H9 (cell line): ENCODE results near the gene ANKRD39. TPM values are rescaled to one million over a fixed set of nuclear protein-coding genes. Genes with fewer than 3 reads are reported as not detected.

Experiments
- DNase-seq: peaks from one replicate; pipeline ENCODE4 v3.0.0-alpha.2; 2017
- H2AFZ ChIP-seq: one replicate; pipeline ENCODE4 v1.6.1; 2013; ENCODE audit warnings: mild to moderate bottlenecking, low read length, control low read depth, moderate library complexity
- H2AK5ac ChIP-seq: 2 replicates; pipeline ENCODE4 v1.6.1; 2013; ENCODE audit warnings: low read length, control low read depth, mixed read lengths; ENCODE audit not compliant: insufficient read length
- H2BK120ac ChIP-seq: one replicate; pipeline ENCODE4 v1.6.1; 2013; ENCODE audit warnings: low read depth, mild to moderate bottlenecking, low read length, control low read depth, inconsistent platforms; ENCODE audit not compliant: poor library complexity, severe bottlenecking
- H2BK12ac ChIP-seq: 2 replicates; pipeline ENCODE4 v1.6.1; 2013; ENCODE audit warnings: low read length, control low read depth, mixed read lengths, low read depth; ENCODE audit not compliant: insufficient read length
- H2BK15ac ChIP-seq: 2 replicates; pipeline ENCODE4 v1.6.1; 2013; ENCODE audit warnings: low read depth, low read length, control low read depth
- H2BK20ac ChIP-seq: one replicate; pipeline ENCODE4 v1.6.1; 2013; ENCODE audit warnings: low read depth, mild to moderate bottlenecking, low read length, control low read depth, inconsistent platforms; ENCODE audit not compliant: poor library complexity, severe bottlenecking
- H2BK5ac ChIP-seq: 2 replicates; pipeline ENCODE4 v1.6.1; 2013; ENCODE audit warnings: low read length, control low read depth, mixed read lengths; ENCODE audit not compliant: insufficient read length
- H3K14ac ChIP-seq: 2 replicates; pipeline ENCODE4 v1.6.1; 2013; ENCODE audit warnings: low read length, control low read depth; ENCODE audit not compliant: insufficient read depth
- H3K18ac ChIP-seq: 2 replicates; pipeline ENCODE4 v1.6.1; 2013; ENCODE audit warnings: low read depth, mild to moderate bottlenecking, mixed read lengths, low read length, control low read depth; ENCODE audit not compliant: insufficient read length
- H3K23ac ChIP-seq: 2 replicates; pipeline ENCODE4 v1.6.1; 2013; ENCODE audit warnings: low read length, control low read depth, mixed read lengths, low read depth; ENCODE audit not compliant: insufficient read length
- H3K23me2 ChIP-seq: 2 replicates; pipeline ENCODE4 v1.6.1; 2013; ENCODE audit warnings: low read depth, mild to moderate bottlenecking, mixed read lengths, low read length, control low read depth; ENCODE audit not compliant: insufficient read length, poor library complexity, severe bottlenecking
- H3K27ac ChIP-seq: 2 replicates; pipeline ENCODE4 v1.5.1; 2013; ENCODE audit warnings: low read length, control low read depth, mixed read lengths, low read depth; ENCODE audit not compliant: insufficient read length
- H3K27me3 ChIP-seq: 2 replicates; pipeline ENCODE4 v1.6.1; 2013; ENCODE audit warnings: low read length, control low read depth, inconsistent platforms; ENCODE audit not compliant: insufficient read depth
- H3K4ac ChIP-seq: 2 replicates; pipeline ENCODE4 v1.6.1; 2013; ENCODE audit warnings: low read depth, mild to moderate bottlenecking, control low read depth, inconsistent platforms, low read length, moderate library complexity
- H3K4me1 ChIP-seq: 2 replicates; pipeline ENCODE4 v1.6.1; 2013; ENCODE audit warnings: low read length, control low read depth, inconsistent platforms; ENCODE audit not compliant: insufficient read depth
- H3K4me2 ChIP-seq: 2 replicates; pipeline ENCODE4 v1.6.1; 2013; ENCODE audit warnings: low read length, control low read depth, mixed read lengths; ENCODE audit not compliant: insufficient read length, insufficient read depth
- H3K56ac ChIP-seq: 2 replicates; pipeline ENCODE4 v1.6.1; 2013; ENCODE audit warnings: low read depth, mild to moderate bottlenecking, mixed read lengths, low read length, control low read depth; ENCODE audit not compliant: insufficient read length
- H3K79me1 ChIP-seq: 2 replicates; pipeline ENCODE4 v1.6.1; 2013; ENCODE audit warnings: low read depth, mild to moderate bottlenecking, moderate library complexity, low read length, control low read depth, inconsistent platforms; ENCODE audit not compliant: insufficient read depth, poor library complexity, severe bottlenecking
- H3K79me2 ChIP-seq: 2 replicates; pipeline ENCODE4 v1.6.1; 2013; ENCODE audit warnings: low read length, control low read depth, inconsistent platforms; ENCODE audit not compliant: insufficient read depth
- H3K9ac ChIP-seq: 2 replicates; pipeline ENCODE4 v1.6.1; 2013; ENCODE audit warnings: low read length, control low read depth, mixed read lengths; ENCODE audit not compliant: insufficient read length; ENCODE audit errors: extremely low read depth
- H3K9me3 ChIP-seq: one replicate; pipeline ENCODE4 v1.6.1; 2013; ENCODE audit warnings: low read depth, low read length, inconsistent platforms; ENCODE audit not compliant: control insufficient read depth
- H3T11ph ChIP-seq: one replicate; pipeline ENCODE4 v1.6.1; 2013; ENCODE audit warnings: mild to moderate bottlenecking, low read length, control low read depth, inconsistent platforms
- H4K20me1 ChIP-seq: one replicate; pipeline ENCODE4 v1.6.1; 2013; ENCODE audit not compliant: control insufficient read depth, insufficient read length, insufficient read depth
- H4K5ac ChIP-seq: 2 replicates; pipeline ENCODE4 v1.6.1; 2013; ENCODE audit warnings: low read depth, mild to moderate bottlenecking, mixed read lengths, low read length, control low read depth; ENCODE audit not compliant: insufficient read length
- H4K8ac ChIP-seq: replicated peaks from 2 replicates; pipeline ENCODE4 v1.6.1; 2013; ENCODE audit warnings: low read length, control low read depth, mixed read lengths, low read depth; ENCODE audit not compliant: insufficient read length
- H4K91ac ChIP-seq: 2 replicates; pipeline ENCODE4 v1.6.1; 2013; ENCODE audit warnings: low read depth, mild to moderate bottlenecking, moderate library complexity, mixed read lengths, low read length, control low read depth; ENCODE audit not compliant: insufficient read length
- H3K27ac Mint-ChIP-seq, 3 experiments: 2 replicates in 2 of 3; 3 replicates in 1 of 3; pipeline ENCODE4 v1.8.0; 2020 to 2021; ENCODE audit warnings: mixed read lengths in 3 of 3, mild to moderate bottlenecking in 1 of 3, moderate library complexity in 1 of 3
- H3K27me3 Mint-ChIP-seq: 2 replicates; pipeline ENCODE4 v1.8.0; 2021; ENCODE audit warnings: low read depth, mild to moderate bottlenecking, moderate library complexity, mixed read lengths
- H3K36me3 Mint-ChIP-seq, 3 experiments: 2 replicates in 2 of 3; 3 replicates in 1 of 3; pipeline ENCODE4 v1.8.0; 2020 to 2021; ENCODE audit warnings: low read depth in 3 of 3, mixed read lengths in 3 of 3; ENCODE audit not compliant: insufficient read depth in 1 of 3
- H3K4me1 Mint-ChIP-seq, 2 experiments: 2 replicates each; pipeline ENCODE4 v1.8.0; 2020; ENCODE audit warnings: mixed read lengths in 2 of 2
- H3K4me3 Mint-ChIP-seq, 2 experiments: 2 replicates in 1 of 2; 3 replicates in 1 of 2; pipeline ENCODE4 v1.8.0; 2020 to 2021; ENCODE audit warnings: mild to moderate bottlenecking in 2 of 2, mixed read lengths in 2 of 2, moderate library complexity in 1 of 2
- H3K9me3 Mint-ChIP-seq, 2 experiments: 2 replicates in 1 of 2; 3 replicates in 1 of 2; pipeline ENCODE4 v1.8.0; 2020; ENCODE audit warnings: mild to moderate bottlenecking in 2 of 2, mixed read lengths in 2 of 2, moderate library complexity in 1 of 2
- WGBS: extraction: QIAGEN DNeasy Blood & Tissue Kit; methylation state at CpG from one replicate; pipeline ENCODE4 v1.1.7; 2013; ENCODE audit warnings: missing lambda C conversion rate, low lambda C conversion rate, mixed read lengths; ENCODE audit not compliant: insufficient read length; ENCODE audit errors: extremely low coverage; 5-methylcytosine and 5-hydroxymethylcytosine counted together
- total RNA-seq: library from RNA; stranded (reverse); gene quantifications from 2 replicates; pipeline ENCODE4 v1.2.1, GENCODE V29; 2021
- TF ChIP-seq, protein P1 (sequence below): fragments of 200-600 bp; sonication (generic); conservative IDR thresholded peaks from 3 replicates; pipeline ENCODE4 v1.8.0; 2021; ENCODE audit warnings: antibody characterized with exemption, mild to moderate bottlenecking

Gene ANKRD39
- total RNA-seq, 1 experiment from 2014 or later, result 13.0 TPM

DNA sequence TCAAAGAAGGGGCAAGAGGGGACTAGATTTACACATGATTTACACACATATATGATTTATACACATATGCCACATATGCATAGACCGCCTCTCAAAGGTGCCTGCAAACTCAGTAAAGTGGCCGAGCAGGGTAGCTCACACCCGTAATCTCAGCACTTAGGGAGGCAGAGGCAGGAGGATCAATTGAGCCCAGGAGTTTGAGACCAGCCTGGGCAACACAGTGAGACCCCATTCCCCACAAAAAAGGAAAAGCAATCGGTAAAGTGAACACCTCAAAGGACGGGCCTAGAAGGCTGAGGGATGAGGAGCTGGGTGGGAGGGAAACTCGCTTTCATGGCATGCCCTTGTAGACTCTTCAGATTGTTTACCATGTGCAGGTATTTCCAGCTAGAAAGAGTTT lies 5.1 kb downstream of the ANKRD39 start:
- TF ChIP-seq, protein P1, sequence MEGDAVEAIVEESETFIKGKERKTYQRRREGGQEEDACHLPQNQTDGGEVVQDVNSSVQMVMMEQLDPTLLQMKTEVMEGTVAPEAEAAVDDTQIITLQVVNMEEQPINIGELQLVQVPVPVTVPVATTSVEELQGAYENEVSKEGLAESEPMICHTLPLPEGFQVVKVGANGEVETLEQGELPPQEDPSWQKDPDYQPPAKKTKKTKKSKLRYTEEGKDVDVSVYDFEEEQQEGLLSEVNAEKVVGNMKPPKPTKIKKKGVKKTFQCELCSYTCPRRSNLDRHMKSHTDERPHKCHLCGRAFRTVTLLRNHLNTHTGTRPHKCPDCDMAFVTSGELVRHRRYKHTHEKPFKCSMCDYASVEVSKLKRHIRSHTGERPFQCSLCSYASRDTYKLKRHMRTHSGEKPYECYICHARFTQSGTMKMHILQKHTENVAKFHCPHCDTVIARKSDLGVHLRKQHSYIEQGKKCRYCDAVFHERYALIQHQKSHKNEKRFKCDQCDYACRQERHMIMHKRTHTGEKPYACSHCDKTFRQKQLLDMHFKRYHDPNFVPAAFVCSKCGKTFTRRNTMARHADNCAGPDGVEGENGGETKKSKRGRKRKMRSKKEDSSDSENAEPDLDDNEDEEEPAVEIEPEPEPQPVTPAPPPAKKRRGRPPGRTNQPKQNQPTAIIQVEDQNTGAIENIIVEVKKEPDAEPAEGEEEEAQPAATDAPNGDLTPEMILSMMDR, result no peak
- H3K79me2 ChIP-seq, result peaks cover 2% of the 10 kb centered on the region; the same call in 1 of the 2 replicates
- no peak overlapping the region for H4K91ac ChIP-seq
- H4K20me1 ChIP-seq, result peaks cover 2% of the 10 kb centered on the region
- H2BK15ac ChIP-seq, result no peak overlapping the region
- H3K4ac ChIP-seq, result no peak overlapping the region
- no peak overlapping the region for H2BK120ac ChIP-seq
- no peak overlapping the region for H3K23ac ChIP-seq
- Mint-ChIP-seq H3K9me3 (no peaks in the 10 kb centered on the region), H3K27ac (no peak overlapping the region), H3K4me3 (no peak overlapping the region), H3K27me3 (no peaks in the 10 kb centered on the region; the same call in 1 of the 2 replicates), H3K4me1 (peaks cover 11 to 12% of the 10 kb centered on the region in 2 experiments), H3K36me3 (peaks cover 17 to 60% (median 36%) of the 10 kb centered on the region in 3 experiments)
- H2BK12ac ChIP-seq, result no peak overlapping the region
- H2BK20ac ChIP-seq, result no peak overlapping the region
- H2AFZ ChIP-seq, result no peak overlapping the region
- H3K14ac ChIP-seq, result no peak overlapping the region
- no peaks in the 10 kb centered on the region for H3K9me3 ChIP-seq
- H3K27me3 ChIP-seq, result no peaks in the 10 kb centered on the region
- no CpG with 5 or more reads among the region's 6 CpGs for WGBS
- no peak overlapping the region for H2AK5ac ChIP-seq
- peaks cover 2% of the 10 kb centered on the region for H3K79me1 ChIP-seq
- no peak overlapping the region for H3K9ac ChIP-seq
- H2BK5ac ChIP-seq, result no peak overlapping the region
- DNase-seq, result no peak
- H4K5ac ChIP-seq, result no peak overlapping the region
- H4K8ac ChIP-seq, result no peak overlapping the region
- H3K4me1 ChIP-seq, result no peaks in the 10 kb centered on the region
- no peak overlapping the region for H3K18ac ChIP-seq
- H3T11ph ChIP-seq, result no peak overlapping the region
- no peak overlapping the region for H3K27ac ChIP-seq
- H3K4me2 ChIP-seq, result no peak overlapping the region
- peaks cover 3% of the 10 kb centered on the region for H3K23me2 ChIP-seq
- no peak overlapping the region for H3K56ac ChIP-seq
